ENCODE results near the gene RSL1D1.
"Not testable (repeated sequence)": the region's sequence is repeated elsewhere in the genome, so short reads cannot be mapped to it uniquely, and the experiment has no call there.

DNA sequence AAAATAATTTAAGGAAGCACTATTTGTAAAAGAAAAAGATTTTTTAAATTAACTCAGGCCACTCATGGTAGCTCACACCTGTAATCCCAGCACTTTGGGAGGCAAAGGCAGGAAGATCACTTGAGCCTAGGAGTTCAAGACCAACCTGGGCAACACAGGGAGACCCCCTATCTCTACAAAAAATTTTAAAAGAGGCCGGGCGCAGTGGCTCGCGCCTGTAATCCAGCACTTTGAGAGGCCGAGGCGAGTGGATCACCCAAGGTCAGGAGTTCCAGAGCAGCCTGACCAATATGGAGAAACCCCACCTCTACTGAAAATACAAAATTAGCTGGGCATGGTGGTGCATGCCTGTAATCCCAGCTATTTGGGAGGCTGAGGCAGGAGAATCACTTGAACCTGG is 67.0 kb downstream of the RSL1D1 start:
- TF ChIP-seq, protein P1, sequence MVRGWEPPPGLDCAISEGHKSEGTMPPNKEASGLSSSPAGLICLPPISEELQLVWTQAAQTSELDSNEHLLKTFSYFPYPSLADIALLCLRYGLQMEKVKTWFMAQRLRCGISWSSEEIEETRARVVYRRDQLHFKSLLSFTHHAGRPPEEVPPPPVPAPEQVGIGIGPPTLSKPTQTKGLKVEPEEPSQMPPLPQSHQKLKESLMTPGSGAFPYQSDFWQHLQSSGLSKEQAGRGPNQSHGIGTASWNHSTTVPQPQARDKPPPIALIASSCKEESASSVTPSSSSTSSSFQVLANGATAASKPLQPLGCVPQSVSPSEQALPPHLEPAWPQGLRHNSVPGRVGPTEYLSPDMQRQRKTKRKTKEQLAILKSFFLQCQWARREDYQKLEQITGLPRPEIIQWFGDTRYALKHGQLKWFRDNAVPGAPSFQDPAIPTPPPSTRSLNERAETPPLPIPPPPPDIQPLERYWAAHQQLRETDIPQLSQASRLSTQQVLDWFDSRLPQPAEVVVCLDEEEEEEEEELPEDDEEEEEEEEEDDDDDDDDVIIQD (CRISPR knock-in tag; IDR thresholded peaks at IDR 0.05): not testable (repeated sequence)
- TF ChIP-seq MAFF, BMI1 (IDR thresholded peaks at IDR 0.05; ENCODE audit: low read length): not testable (repeated sequence)
- TF ChIP-seq, protein P2, sequence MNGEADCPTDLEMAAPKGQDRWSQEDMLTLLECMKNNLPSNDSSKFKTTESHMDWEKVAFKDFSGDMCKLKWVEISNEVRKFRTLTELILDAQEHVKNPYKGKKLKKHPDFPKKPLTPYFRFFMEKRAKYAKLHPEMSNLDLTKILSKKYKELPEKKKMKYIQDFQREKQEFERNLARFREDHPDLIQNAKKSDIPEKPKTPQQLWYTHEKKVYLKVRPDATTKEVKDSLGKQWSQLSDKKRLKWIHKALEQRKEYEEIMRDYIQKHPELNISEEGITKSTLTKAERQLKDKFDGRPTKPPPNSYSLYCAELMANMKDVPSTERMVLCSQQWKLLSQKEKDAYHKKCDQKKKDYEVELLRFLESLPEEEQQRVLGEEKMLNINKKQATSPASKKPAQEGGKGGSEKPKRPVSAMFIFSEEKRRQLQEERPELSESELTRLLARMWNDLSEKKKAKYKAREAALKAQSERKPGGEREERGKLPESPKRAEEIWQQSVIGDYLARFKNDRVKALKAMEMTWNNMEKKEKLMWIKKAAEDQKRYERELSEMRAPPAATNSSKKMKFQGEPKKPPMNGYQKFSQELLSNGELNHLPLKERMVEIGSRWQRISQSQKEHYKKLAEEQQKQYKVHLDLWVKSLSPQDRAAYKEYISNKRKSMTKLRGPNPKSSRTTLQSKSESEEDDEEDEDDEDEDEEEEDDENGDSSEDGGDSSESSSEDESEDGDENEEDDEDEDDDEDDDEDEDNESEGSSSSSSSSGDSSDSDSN (IDR thresholded peaks at IDR 0.05; ENCODE audit: borderline replicate concordance in 1 of 2, low read depth in 2 of 2, low read length in 2 of 2): not testable (repeated sequence)

Measured in K562 (cell line).